GM12875 (cell line): ENCODE results near the gene SCRG1.

Experiments used
- H3K4me3 ChIP-seq: one replicate; pipeline ENCODE4 v1.5.1; 2011; ENCODE audit warnings: low read depth, low read length, control low read depth
- TF ChIP-seq, protein P1 (sequence below): IDR thresholded peaks from 2 replicates; pipeline ENCODE4 v1.5.1; 2011; ENCODE audit warnings: low read depth, mild to moderate bottlenecking, control low read depth, inconsistent platforms, low read length, moderate library complexity, borderline replicate concordance; ENCODE audit not compliant: insufficient read depth

SCRG1 gene

DNA sequence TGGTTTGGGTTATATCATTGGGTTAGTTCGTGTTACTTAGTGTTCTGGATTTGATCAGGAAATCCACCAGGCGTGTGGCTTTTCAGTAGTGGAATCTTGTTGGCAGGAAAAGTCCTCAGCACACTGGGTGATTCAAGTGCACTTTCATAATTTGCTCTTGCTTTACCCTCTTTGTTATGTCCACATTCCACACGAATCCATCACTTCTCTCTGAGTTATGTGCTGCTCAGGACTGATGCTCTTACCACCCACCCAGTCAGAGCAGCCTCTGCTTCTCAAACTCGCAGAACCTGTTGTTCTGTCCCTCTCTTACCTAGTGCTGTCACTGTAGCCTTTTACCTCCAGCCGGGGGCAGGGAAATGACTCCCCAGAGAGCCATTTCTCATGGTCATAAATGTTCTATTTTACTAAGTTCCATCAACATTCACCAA, 37.2 kb upstream of the SCRG1 start:
- H3K4me3 ChIP-seq = no peak overlapping the region
- TF ChIP-seq, protein P1, sequence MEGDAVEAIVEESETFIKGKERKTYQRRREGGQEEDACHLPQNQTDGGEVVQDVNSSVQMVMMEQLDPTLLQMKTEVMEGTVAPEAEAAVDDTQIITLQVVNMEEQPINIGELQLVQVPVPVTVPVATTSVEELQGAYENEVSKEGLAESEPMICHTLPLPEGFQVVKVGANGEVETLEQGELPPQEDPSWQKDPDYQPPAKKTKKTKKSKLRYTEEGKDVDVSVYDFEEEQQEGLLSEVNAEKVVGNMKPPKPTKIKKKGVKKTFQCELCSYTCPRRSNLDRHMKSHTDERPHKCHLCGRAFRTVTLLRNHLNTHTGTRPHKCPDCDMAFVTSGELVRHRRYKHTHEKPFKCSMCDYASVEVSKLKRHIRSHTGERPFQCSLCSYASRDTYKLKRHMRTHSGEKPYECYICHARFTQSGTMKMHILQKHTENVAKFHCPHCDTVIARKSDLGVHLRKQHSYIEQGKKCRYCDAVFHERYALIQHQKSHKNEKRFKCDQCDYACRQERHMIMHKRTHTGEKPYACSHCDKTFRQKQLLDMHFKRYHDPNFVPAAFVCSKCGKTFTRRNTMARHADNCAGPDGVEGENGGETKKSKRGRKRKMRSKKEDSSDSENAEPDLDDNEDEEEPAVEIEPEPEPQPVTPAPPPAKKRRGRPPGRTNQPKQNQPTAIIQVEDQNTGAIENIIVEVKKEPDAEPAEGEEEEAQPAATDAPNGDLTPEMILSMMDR = no peak

DNA sequence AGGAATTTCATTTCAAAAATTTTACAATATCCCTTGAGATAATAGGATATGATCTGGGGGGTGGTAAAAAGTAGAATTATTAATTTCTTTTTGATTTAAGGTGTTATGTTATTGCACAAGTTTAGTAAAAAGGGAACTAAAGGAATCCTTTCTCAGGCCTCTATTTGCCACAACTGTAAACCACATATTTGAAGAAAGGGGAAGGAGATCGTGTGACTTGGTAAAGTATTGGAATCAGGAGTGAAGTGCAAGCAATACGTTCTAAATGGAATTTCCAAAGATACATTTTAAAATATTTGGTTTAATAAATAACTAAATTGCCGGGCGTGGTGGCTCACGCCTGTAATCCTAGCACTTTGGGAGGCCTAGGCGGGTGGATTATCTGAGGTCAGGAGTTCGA, 35.3 kb upstream of the SCRG1 start:
- TF ChIP-seq, protein P1 = no peak
- H3K4me3 ChIP-seq = no peak overlapping the region

DNA sequence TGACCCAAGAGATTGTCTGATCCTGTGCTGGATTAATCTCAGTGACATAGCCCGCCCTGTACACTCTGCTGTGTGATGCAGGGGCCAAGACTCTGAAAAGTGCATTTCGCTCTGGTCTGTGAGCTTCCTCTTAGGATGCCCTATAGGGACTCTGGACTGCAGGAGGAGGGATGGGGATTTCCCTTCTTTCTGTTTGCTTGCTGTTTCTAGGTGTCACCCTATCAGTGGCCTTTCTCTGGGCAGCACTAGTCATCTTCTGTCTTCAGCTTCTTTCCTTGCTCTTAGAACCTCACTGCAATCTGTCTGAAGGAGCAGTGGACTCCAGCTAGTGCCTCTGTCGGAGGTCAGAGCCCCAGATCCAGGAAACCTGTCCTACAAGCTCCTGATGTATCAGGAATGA, 34.5 kb upstream of the SCRG1 start:
- H3K4me3 ChIP-seq = no peak overlapping the region
- TF ChIP-seq, protein P1 = no peak

DNA sequence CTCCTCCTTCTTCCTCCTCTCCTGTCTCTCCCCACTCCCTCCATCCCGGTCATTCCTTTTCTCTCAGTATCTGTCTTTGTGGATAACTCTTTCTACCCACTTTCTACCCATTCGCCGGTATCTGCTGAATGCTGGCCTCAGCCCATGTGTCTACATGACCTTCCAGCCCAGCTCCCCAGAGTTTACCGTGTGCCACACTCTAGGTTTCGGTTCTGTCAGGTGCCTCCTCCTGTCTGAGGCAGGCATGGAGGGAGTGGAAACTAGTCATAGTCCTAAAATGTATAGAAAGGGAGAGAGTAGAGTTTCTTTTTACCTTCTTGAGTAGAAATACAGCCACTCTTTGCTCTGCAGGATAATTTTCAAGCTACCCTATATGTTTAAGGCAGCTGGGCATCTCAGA, 33.5 kb upstream of the SCRG1 start:
- TF ChIP-seq, protein P1 = no peak
- H3K4me3 ChIP-seq = no peak overlapping the region

DNA sequence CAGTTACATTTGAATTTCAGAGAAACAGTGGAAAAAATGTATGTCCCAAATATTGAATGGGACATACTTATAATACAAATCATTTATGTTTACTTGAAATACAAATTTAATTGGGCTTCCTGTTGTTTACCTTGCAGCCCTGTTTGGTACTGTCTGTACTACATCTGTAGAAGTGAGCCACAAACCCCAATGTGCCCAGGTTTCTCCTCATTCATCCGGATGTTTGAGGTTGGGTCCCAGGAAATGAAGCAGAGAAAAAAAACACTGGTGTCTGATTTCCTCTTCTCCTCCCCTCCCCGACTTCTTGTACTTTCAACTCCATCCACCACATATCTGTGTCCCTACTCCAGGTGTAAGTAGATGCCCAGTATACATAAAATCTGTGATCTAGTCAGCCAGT, 27.1 kb upstream of the SCRG1 start:
- H3K4me3 ChIP-seq = no peak overlapping the region
- TF ChIP-seq, protein P1 = no peak

DNA sequence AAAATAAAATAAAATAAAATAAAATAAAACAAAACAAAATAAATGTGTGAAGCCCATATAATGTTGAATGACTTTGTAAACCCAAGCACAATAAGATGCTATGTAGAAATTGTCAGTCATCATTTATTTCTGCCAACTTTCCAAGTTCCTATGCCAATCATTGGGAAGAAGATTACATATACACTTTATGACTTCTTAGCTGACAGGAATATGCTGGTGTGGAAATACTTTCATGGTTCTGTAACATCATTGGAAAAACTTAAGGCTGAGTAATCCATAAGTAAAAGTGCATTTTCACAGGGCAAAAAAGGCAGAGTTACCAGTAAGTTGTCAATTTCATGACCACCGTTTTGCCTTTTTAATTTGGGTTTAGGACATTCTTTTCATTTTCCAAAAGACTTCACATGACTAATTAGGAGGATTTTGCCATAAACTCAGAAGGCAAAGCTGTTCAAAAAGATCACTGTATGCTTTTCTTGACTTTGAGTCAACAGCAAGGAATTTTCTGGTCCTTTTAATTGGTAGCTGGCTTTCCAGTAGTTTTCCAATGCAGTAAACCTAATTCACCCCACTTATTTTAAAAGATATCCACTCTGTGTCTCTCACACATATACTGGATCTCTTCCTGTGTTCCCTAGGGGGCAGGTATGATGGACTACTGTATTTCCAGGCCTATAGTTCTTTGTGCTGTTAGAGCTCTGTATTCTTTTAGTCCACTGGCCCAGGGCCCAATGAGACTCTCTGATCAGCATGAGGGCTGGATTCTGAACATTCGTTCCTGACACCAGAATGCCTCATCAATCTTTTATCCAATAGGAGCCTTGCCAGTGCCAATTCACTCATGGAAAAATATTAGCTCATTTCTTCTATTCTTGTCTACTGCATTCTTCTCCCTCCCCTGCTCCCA, 26.2 kb upstream of the SCRG1 start:
- no peak overlapping the region for H3K4me3 ChIP-seq

More for the DNA sequence above, 26.2 kb upstream of the SCRG1 start:
- TF ChIP-seq, protein P1 = no peak
